IPS-20b (cell line): ENCODE results near the gene SPTBN1.
"Not testable (repeated sequence)": the region's sequence is repeated elsewhere in the genome, so short reads cannot be mapped to it uniquely, and the experiment has no call there.

Experiments used
- H3K27ac ChIP-seq: one replicate; pipeline ENCODE4 v1.5.1; 2013; ENCODE audit warnings: low read length
- H3K27me3 ChIP-seq: 2 replicates; pipeline ENCODE4 v1.6.1; 2013; ENCODE audit warnings: mild to moderate bottlenecking, low read length, inconsistent platforms; ENCODE audit not compliant: insufficient read depth
- H3K36me3 ChIP-seq: 2 replicates; pipeline ENCODE4 v1.6.1; 2013; ENCODE audit warnings: low read depth, mild to moderate bottlenecking, inconsistent platforms, low read length, moderate library complexity; ENCODE audit not compliant: insufficient read depth
- H3K4me1 ChIP-seq: 2 replicates; pipeline ENCODE4 v1.6.1; 2013; ENCODE audit warnings: mild to moderate bottlenecking, control low read depth, inconsistent platforms, low read length, moderate library complexity; ENCODE audit not compliant: insufficient read depth
- H3K4me3 ChIP-seq: 2 replicates; pipeline ENCODE4 v1.5.1; 2013; ENCODE audit warnings: mild to moderate bottlenecking, low read length, inconsistent platforms
- H3K9ac ChIP-seq: 2 replicates; pipeline ENCODE4 v1.6.1; 2013; ENCODE audit warnings: low read depth, mild to moderate bottlenecking, inconsistent platforms, low read length, moderate library complexity
- H3K9me3 ChIP-seq: 2 replicates; pipeline ENCODE4 v1.6.1; 2013; ENCODE audit warnings: mild to moderate bottlenecking, low read depth, low read length, inconsistent platforms; ENCODE audit not compliant: insufficient read depth

Gene SPTBN1

DNA sequence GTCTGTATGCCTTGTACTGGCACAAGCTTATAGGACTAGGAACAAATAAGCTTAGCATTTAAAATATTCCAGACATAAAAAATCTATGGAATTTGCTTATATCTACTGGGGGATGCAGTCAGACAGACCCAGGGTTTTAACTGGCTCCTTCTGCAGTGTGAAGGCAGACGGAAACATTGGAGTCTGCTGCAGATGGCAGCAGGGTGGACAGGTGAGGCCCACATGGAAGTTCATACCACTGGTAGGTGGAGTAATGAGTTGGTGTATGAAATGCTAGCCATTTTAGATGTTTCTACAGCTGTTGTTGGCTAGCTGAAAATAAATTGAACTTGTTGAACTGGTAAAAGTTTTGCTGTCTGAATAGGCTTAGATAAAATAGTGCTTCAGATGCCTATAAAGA, 17.7 kb downstream of the SPTBN1 start:
- Histone ChIP-seq H3K4me3 (no peak overlapping the region), H3K36me3 (no peaks in the 10 kb centered on the region), H3K9me3 (no peaks in the 10 kb centered on the region), H3K4me1 (no peaks in the 10 kb centered on the region; the same call in none of the 2 replicates), H3K27me3 (no peaks in the 10 kb centered on the region), H3K9ac (no peak overlapping the region), H3K27ac (no peak overlapping the region)

DNA sequence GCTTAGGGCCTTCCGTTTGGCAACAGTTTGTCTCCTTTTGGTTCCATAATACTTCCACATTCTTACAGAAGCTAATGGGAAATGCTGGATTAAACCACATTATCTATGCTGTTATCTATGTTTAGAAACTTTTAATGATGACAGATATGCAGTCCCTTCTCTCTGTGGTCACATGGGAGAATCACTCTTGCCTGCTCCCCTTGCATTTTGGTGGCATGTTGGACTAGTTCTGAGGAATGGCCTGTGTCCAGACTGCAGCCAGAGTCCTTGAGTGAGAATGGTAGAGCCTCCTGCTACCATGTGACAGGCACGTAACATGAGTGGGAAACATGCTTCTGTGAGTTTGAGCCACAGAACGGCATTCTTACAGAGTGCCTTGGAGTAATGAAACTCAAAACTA, 19.2 kb downstream of the SPTBN1 start:
- Histone ChIP-seq H3K9ac (no peak overlapping the region), H3K9me3 (no peaks in the 10 kb centered on the region), H3K27ac (no peak overlapping the region), H3K4me1 (no peaks in the 10 kb centered on the region; the same call in 1 of the 2 replicates), H3K36me3 (no peaks in the 10 kb centered on the region), H3K27me3 (no peaks in the 10 kb centered on the region), H3K4me3 (no peak overlapping the region)

DNA sequence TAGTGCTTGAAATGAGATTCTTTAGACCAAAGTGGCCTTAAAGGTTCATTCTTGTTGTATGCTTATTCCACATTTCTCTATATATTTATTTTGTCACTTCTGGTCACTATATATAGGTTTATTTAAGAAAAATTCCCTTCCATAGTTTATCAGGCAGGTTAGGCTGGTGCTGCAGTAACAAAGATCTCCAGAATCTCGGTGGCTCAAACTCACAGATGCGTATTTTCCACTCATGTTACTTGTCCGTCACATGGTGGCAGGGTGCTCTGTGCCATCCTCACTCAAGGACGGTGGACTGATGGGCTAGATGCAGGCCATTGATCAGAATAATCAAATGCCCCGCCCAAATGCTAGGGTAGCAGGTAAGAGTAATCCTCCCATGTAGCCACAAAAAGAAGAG, 19.8 kb downstream of the SPTBN1 start:
- Histone ChIP-seq H3K4me1 (peaks cover 2% of the 10 kb centered on the region; the same call in 1 of the 2 replicates), H3K4me3 (no peak overlapping the region), H3K36me3 (no peaks in the 10 kb centered on the region), H3K9me3 (no peaks in the 10 kb centered on the region), H3K27me3 (no peaks in the 10 kb centered on the region), H3K9ac (no peak overlapping the region), H3K27ac (no peak overlapping the region)

DNA sequence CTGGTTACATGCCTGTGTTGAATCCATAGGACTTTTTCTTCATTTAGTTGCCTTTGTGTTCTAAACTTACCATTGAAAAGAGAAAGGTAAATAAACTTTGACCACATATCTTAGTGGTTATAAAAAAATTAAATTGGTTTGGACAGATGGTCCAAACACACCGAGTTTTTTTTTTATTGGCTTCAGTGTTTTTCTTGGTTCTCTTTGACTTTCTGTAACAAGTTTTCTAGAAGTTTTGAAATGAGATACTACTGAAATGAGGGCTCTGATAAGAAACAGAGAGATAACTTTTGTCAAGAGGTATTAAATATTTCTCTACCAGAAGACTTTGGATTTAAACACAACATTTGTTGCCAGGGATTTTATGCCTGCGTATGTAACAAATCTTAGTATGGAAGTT, 20.7 kb downstream of the SPTBN1 start:
- H3K36me3 ChIP-seq: no peaks in the 10 kb centered on the region
- H3K27me3 ChIP-seq: no peaks in the 10 kb centered on the region
- H3K27ac ChIP-seq: no peak overlapping the region
- H3K4me3 ChIP-seq: no peak overlapping the region
- H3K9me3 ChIP-seq: no peaks in the 10 kb centered on the region
- no peak overlapping the region for H3K9ac ChIP-seq
- H3K4me1 ChIP-seq: peaks cover 2% of the 10 kb centered on the region; the same call in 1 of the 2 replicates

DNA sequence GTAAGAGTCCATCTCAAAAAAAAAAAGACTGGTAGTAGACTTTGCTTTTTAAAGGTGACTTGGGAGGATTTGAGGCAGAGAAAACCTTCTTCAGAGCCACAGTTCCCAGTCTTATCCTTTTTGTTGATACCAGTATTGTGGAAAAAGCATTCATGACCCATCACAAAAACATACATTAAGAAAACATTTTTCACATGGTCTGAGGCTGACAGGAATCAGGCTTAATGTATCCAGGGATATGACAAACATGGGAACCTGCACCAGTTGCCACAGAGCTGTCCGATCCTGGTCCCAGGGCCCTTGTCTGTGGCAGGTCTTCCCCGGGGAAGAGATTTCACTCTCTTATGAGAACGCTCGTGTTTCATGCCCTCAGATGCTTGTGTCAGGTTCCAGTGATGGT, 21.8 kb downstream of the SPTBN1 start:
- H3K4me3 ChIP-seq: no peak overlapping the region
- H3K36me3 ChIP-seq: no peaks in the 10 kb centered on the region
- no peak overlapping the region for H3K9ac ChIP-seq
- peaks cover 2% of the 10 kb centered on the region; the same call in 1 of the 2 replicates for H3K4me1 ChIP-seq
- no peaks in the 10 kb centered on the region for H3K9me3 ChIP-seq
- H3K27me3 ChIP-seq: no peaks in the 10 kb centered on the region
- no peak overlapping the region for H3K27ac ChIP-seq

DNA sequence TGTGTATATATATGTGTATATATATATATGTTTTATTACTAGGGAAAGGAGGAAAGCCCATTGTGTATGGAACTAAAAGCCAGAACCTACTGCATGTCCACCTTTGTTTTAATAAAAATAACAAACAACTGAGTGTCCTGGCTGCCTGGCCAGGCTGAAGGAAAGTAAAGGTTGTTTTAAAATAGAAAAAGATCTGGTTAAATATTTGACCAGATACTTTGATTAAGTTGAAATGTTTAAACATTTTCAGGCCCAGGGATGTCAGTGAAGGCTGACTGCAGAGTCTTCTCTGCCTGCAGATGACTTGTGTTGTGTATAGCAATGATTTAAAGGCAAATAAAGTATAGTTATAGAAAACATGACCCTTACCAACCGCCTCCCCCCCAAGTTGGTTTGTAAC, 22.8 kb downstream of the SPTBN1 start:
- Histone ChIP-seq H3K9me3 (no peaks in the 10 kb centered on the region), H3K4me3 (no peak overlapping the region), H3K27ac (no peak overlapping the region), H3K4me1 (peaks cover 2% of the 10 kb centered on the region; the same call in 1 of the 2 replicates), H3K9ac (no peak overlapping the region), H3K27me3 (no peaks in the 10 kb centered on the region), H3K36me3 (no peaks in the 10 kb centered on the region)

DNA sequence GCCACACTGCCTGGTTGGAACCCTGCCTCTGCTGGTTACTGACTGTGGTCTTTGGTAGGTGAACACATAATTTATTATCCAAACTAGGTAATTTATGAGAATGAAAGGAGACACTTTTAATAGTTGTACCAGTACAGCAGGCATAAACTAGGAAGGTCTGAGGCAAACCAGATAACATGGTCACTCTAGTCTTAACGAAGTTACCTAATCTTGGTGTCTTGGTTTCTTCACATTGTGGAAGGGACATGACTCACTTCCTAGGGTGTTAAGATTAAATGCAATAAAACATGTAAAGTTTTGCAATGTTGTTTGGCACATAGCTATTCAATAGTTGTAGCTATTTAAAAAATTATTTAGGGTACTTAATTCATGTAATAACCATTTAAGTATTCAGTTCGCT, 23.3 kb downstream of the SPTBN1 start:
- Histone ChIP-seq H3K4me1 (peaks cover 2% of the 10 kb centered on the region; the same call in 1 of the 2 replicates), H3K27ac (no peak overlapping the region), H3K27me3 (no peaks in the 10 kb centered on the region), H3K4me3 (no peak overlapping the region), H3K36me3 (no peaks in the 10 kb centered on the region), H3K9me3 (no peaks in the 10 kb centered on the region), H3K9ac (no peak overlapping the region)

DNA sequence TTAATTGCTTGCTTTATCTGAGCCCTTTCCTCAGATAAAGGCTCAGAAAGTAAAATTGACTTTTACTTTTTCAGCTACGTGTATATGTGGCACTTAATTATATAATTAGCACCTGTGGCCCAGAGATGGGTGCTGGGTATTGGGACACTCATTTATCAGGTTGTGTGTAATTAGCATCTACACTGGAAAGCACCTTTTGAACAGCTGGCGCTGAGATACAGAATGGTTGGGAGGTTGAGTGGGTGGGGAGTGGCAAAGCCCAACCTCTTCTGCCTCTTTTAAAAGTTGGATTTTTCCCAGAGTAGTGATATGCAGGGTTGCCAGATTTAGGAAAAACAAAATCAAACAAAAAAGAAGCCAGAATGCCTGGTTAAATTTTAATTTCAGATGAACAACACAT, 23.9 kb downstream of the SPTBN1 start:
- Histone ChIP-seq H3K27ac (no peak overlapping the region), H3K4me1 (peaks cover 2% of the 10 kb centered on the region; the same call in 1 of the 2 replicates), H3K9ac (no peak overlapping the region), H3K27me3 (no peaks in the 10 kb centered on the region), H3K36me3 (no peaks in the 10 kb centered on the region), H3K9me3 (peaks cover 5% of the 10 kb centered on the region; the same call in 1 of the 2 replicates), H3K4me3 (no peak overlapping the region)

DNA sequence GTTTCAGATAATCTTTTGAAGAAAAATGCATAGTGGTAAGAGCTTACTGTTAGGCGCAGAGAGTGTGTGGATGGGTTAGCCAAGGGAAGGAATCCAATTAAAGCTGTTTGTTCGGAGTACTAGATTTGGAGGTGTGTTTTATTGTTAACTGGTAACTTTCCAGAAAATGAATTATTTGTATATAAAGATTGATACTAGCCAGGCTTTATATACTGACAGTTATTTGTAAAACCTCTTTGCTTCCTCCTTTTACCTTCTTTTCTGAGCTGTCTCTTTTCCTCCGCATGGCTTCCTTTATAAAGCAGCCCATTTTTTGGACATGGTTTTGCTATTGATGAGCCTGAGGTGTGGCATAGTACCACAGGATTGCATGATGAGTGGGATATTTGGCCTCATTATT, 25.6 kb downstream of the SPTBN1 start:
- Histone ChIP-seq H3K9ac (no peak overlapping the region), H3K27me3 (no peaks in the 10 kb centered on the region), H3K27ac (no peak overlapping the region), H3K36me3 (no peaks in the 10 kb centered on the region), H3K4me3 (no peak overlapping the region), H3K9me3 (peaks cover 5% of the 10 kb centered on the region; the same call in 1 of the 2 replicates), H3K4me1 (peaks cover 2% of the 10 kb centered on the region; the same call in 1 of the 2 replicates)

DNA sequence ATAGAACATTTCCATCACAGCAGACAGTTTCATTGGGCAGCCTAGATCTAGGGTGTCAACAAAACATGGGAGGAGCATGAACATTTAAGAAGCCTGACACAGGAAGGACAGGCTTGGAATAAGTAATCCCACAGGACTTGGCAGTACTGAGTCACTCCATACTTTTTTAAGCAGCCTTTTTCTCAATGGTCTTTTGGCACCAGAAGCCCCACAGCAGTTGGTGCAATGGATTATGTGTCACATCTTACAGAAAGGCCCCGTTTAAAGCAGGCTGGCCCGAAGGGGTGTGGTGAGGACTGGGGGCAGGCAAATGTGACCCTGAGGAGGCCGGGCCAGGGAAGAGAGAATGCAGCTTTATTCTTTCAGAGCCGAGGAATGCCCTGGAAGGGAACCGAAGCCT, 26.6 kb downstream of the SPTBN1 start:
- H3K27ac ChIP-seq: no peak overlapping the region
- H3K9ac ChIP-seq: no peak overlapping the region
- H3K4me3 ChIP-seq: no peak overlapping the region
- H3K36me3 ChIP-seq: no peaks in the 10 kb centered on the region
- H3K9me3 ChIP-seq: peaks cover 5% of the 10 kb centered on the region; the same call in 1 of the 2 replicates
- peaks cover 2% of the 10 kb centered on the region; the same call in 1 of the 2 replicates for H3K4me1 ChIP-seq
- H3K27me3 ChIP-seq: no peaks in the 10 kb centered on the region

DNA sequence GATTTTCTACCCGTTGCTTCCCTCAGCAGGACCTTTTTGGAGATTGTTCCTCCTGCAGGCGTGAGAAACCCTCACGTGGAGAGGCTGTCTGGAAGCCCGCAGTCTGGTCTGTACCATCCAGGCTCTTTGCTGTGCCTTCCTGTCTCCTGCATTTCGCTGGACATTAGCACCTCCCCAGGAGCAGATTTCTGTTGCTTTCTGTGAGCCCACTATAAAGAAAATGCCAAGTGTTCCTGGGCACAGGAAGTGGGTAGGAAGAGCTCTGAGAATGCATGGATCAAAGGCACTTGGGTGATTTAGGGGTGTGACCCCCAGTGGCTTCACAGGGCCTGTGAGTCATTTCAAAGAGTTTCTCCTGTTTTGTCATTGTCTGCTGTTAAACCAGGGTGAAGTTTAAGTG, 27.3 kb downstream of the SPTBN1 start:
- no peak overlapping the region for H3K27ac ChIP-seq
- no peaks in the 10 kb centered on the region for H3K27me3 ChIP-seq
- H3K4me1 ChIP-seq: peaks cover 2% of the 10 kb centered on the region; the same call in 1 of the 2 replicates
- H3K4me3 ChIP-seq: no peak overlapping the region
- no peaks in the 10 kb centered on the region for H3K36me3 ChIP-seq
- no peak overlapping the region for H3K9ac ChIP-seq
- peaks cover 5% of the 10 kb centered on the region; the same call in 1 of the 2 replicates for H3K9me3 ChIP-seq

DNA sequence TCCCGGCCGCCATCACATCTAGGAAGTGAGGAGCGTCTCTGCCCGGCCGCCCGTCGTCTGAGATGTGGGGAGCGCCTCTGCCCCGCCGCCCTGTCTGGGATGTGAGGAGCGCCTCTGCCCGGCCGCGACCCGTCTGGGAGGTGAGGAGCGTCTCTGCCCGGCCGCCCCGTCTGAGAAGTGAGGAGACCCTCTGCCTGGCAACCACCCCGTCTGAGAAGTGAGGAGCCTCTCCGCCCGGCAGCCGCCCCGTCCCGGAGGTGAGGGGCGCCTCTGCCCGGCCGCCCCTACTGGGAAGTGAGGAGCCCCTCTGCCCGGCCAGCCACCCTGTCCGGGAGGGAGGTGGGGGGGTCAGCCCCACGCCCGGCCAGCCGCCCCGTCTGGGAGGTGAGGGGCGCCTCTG, 29.6 kb downstream of the SPTBN1 start:
- H3K27me3 ChIP-seq, H3K4me1 ChIP-seq, H3K36me3 ChIP-seq, H3K4me3 ChIP-seq, H3K27ac ChIP-seq, H3K9ac ChIP-seq, H3K9me3 ChIP-seq: not testable (repeated sequence)
